GM23338 (cell line): ENCODE measurements around the gene RIPOR3. TPM values are rescaled to one million over a fixed set of nuclear protein-coding genes. Genes with fewer than 3 reads are reported as not detected.
A peak's percentile ranks its signal among the peaks of the same experiment; 100 is the strongest.
"Not testable (repeated sequence)": the region's sequence is repeated elsewhere in the genome, so short reads cannot be mapped to it uniquely, and the experiment has no call there.

Source experiments
- ATAC-seq: fragments of 200-7000 bp; cut with Tn5 transposase; 3 replicates; pipeline ENCODE4 v1.9.1; 2020
- DNase-seq: peaks from one replicate; pipeline ENCODE4 v3.0.0-alpha.2; 2015; ENCODE audit warnings: low spot score
- H2AFZ ChIP-seq: fragments of 200-600 bp; sonication (generic); 2 replicates; pipeline ENCODE4 v1.8.0; 2016; ENCODE audit warnings: antibody characterized with exemption, mild to moderate bottlenecking, moderate library complexity
- H3F3A ChIP-seq: fragments of 200-600 bp; sonication (generic); replicated peaks from 2 replicates; pipeline ENCODE4 v1.8.0; 2017; ENCODE audit warnings: antibody characterized with exemption, mixed run types, low read depth
- H3K27ac ChIP-seq: fragments of 200-600 bp; sonication (generic); 2 replicates; pipeline ENCODE4 v1.6.1; 2016; ENCODE audit warnings: low read depth
- H3K27me3 ChIP-seq: fragments of 200-600 bp; sonication (generic); 2 replicates; pipeline ENCODE4 v1.8.0; 2016; ENCODE audit warnings: mild to moderate bottlenecking, mixed run types, moderate library complexity; ENCODE audit not compliant: insufficient read depth
- H3K36me3 ChIP-seq: fragments of 200-600 bp; sonication (generic); 2 replicates; pipeline ENCODE4 v1.8.0; 2016; ENCODE audit warnings: mild to moderate bottlenecking; ENCODE audit not compliant: insufficient read depth
- H3K4me1 ChIP-seq: fragments of 200-600 bp; sonication (generic); 2 replicates; pipeline ENCODE4 v1.8.0; 2016; ENCODE audit warnings: mild to moderate bottlenecking, moderate library complexity; ENCODE audit not compliant: insufficient read depth
- H3K4me2 ChIP-seq: fragments of 200-600 bp; sonication (generic); 2 replicates; pipeline ENCODE4 v1.7.1; 2017; ENCODE audit warnings: mixed run types
- H3K4me3 ChIP-seq: fragments of 200-600 bp; sonication (generic); 2 replicates; pipeline ENCODE4 v1.6.1; 2016; ENCODE audit warnings: mixed run types
- H3K79me2 ChIP-seq: fragments of 200-600 bp; sonication (generic); replicated peaks from 2 replicates; pipeline ENCODE4 v1.8.0; 2017; ENCODE audit warnings: mild to moderate bottlenecking; ENCODE audit not compliant: insufficient read depth
- H3K9me2 ChIP-seq: fragments of 200-600 bp; sonication (generic); 2 replicates; pipeline ENCODE4 v1.8.0; 2017; ENCODE audit not compliant: insufficient read depth
- H4K20me1 ChIP-seq: fragments of 200-600 bp; sonication (generic); replicated peaks from 2 replicates; pipeline ENCODE4 v1.8.0; 2017; ENCODE audit warnings: mild to moderate bottlenecking; ENCODE audit not compliant: insufficient read depth
- H3K27ac Mint-ChIP-seq: 2 replicates; pipeline ENCODE4 v1.8.0; 2020; ENCODE audit warnings: inconsistent platforms, mild to moderate bottlenecking, moderate library complexity, mixed read lengths
- H3K27me3 Mint-ChIP-seq: 3 replicates; pipeline ENCODE4 v1.8.0; 2022; ENCODE audit warnings: low read depth, mild to moderate bottlenecking, moderate library complexity, mixed read lengths, inconsistent platforms; ENCODE audit not compliant: insufficient read depth, poor library complexity
- H3K36me3 Mint-ChIP-seq: 3 replicates; pipeline ENCODE4 v1.8.0; 2021; ENCODE audit warnings: low read depth, mild to moderate bottlenecking, inconsistent platforms, moderate library complexity, mixed read lengths
- H3K4me1 Mint-ChIP-seq: 3 replicates; pipeline ENCODE4 v1.8.0; 2020; ENCODE audit warnings: mild to moderate bottlenecking, inconsistent platforms, mixed read lengths
- H3K4me3 Mint-ChIP-seq: 3 replicates; pipeline ENCODE4 v1.8.0; 2021; ENCODE audit warnings: moderate library complexity, mild to moderate bottlenecking, inconsistent platforms, mixed read lengths
- H3K9me3 Mint-ChIP-seq: 3 replicates; pipeline ENCODE4 v1.8.0; 2020; ENCODE audit warnings: moderate library complexity, mild to moderate bottlenecking, inconsistent platforms, mixed read lengths
- CREB1 ChIP-seq: fragments of 250-450 bp; sonication (Bioruptor Pico); IDR thresholded peaks from 2 replicates; pipeline ENCODE4 v1.5.0; 2020; ENCODE audit warnings: low read depth, mild to moderate bottlenecking, moderate library complexity
- CTCF ChIP-seq, 2 experiments: fragments of 200-600 bp in 1 of 2; sonication (generic) in 1 of 2; conservative IDR thresholded peaks; 2 replicates each; pipeline versions ENCODE4 v1.5.1 to v1.6.1; 2016 to 2017; ENCODE audit warnings: antibody characterized with exemption in 2 of 2, low read depth in 2 of 2, mild to moderate bottlenecking in 2 of 2, moderate library complexity in 1 of 2
- EZH2 ChIP-seq: fragments of 200-600 bp; sonication (generic); IDR thresholded peaks from one replicate; pipeline ENCODE4 v1.8.0; 2017; ENCODE audit warnings: antibody characterized with exemption, mild to moderate bottlenecking, low read depth; ENCODE audit not compliant: unreplicated experiment
- EZH2phosphoT487 ChIP-seq: fragments of 200-600 bp; sonication (generic); IDR thresholded peaks from one replicate; pipeline ENCODE4 v1.8.1; 2018; ENCODE audit warnings: antibody characterized with exemption; ENCODE audit not compliant: unreplicated experiment
- JUNB ChIP-seq: IDR thresholded peaks from one replicate; pipeline ENCODE4 v1.6.1; 2016; ENCODE audit warnings: antibody characterized with exemption; ENCODE audit not compliant: unreplicated experiment
- NANOG ChIP-seq: IDR thresholded peaks from 2 replicates; pipeline ENCODE4 v1.6.1; 2016; ENCODE audit warnings: antibody characterized with exemption, borderline replicate concordance
- POLR2AphosphoS5 ChIP-seq: IDR thresholded peaks from 2 replicates; pipeline ENCODE4 v1.6.1; 2016; ENCODE audit warnings: antibody characterized with exemption, low read depth
- ZNF114 ChIP-seq: fragments of 250-450 bp; sonication (Bioruptor Pico); IDR thresholded peaks from 2 replicates; pipeline ENCODE4 v1.5.0; 2020; ENCODE audit warnings: mild to moderate bottlenecking, moderate library complexity
- ZNF331 ChIP-seq: fragments of 250-450 bp; sonication (Bioruptor Pico); IDR thresholded peaks from 2 replicates; pipeline ENCODE4 v1.5.0; 2020; ENCODE audit warnings: low read depth, mild to moderate bottlenecking, moderate library complexity
- polyA plus RNA-seq: library from polyadenylated mRNA; unstranded; fragments of >200 nt; fragmentation: Nextera tagmentation; extraction: Ambion mirVana; gene quantifications from 2 replicates; pipeline ENCODE4 v1.2.1, GENCODE V29; 2016
- total RNA-seq: library from RNA; depleted of rRNA; stranded (reverse); fragments of >200 nt; shearing (Covaris generic); gene quantifications from 2 replicates; pipeline ENCODE4 v1.2.3, GENCODE V29; 2014
- TF ChIP-seq, protein P1 (sequence below): fragments of 250-450 bp; sonication (Bioruptor Pico); IDR thresholded peaks from 2 replicates; pipeline ENCODE4 v1.5.0; 2020; ENCODE audit warnings: mild to moderate bottlenecking, moderate library complexity
- TF ChIP-seq, protein P2 (sequence below): IDR thresholded peaks from 2 replicates; pipeline ENCODE4 v1.6.1; 2016; ENCODE audit warnings: antibody characterized with exemption

Gene RIPOR3
- total and polyA plus RNA-seq, 2 experiments from 2014 or later = 4.9 to 6.3 TPM

DNA sequence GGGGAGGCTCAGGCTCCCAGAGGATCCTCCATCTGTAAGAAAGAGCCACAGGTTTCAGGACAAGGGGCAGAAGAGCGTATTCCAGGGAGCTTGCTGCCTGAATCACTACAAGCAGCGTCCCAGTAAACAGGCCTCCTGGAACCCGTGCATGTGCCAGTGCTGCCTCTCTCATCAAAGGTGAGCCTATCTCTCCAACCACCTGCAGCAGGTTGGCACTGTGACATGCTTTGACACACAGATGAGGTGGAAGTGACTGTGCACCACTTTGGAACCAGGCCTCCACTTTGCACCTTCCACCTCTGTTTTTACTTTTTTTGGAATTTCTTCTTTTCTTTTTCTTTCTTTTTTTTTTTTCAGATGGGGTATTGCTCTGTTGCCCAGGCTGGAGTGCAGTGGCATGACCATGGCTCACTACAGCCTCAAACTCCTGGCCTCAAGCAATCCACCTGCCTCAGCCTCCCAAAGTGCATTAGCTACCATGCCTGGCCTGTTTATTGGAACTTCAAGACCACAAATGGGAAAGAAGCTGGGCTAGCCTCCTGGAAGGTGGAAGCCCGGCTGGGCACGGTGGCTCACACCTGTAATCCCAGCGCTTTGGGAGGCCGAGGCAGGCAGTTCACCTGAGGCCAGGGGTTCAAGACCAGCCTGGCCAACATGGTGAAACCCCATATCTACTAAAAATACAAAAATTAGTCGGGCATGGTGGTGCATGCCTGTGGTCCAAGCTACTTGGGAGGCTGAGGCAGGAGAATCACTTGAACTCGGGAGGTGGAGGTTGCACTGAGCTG lies 12.5 kb upstream of the RIPOR3 start:
- ATAC-seq, H3K4me1 ChIP-seq, H3K27me3 ChIP-seq, DNase-seq, H3K4me3 ChIP-seq, H3K79me2 ChIP-seq, H3F3A ChIP-seq, H3K4me3 Mint-ChIP-seq, H3K36me3 Mint-ChIP-seq, H3K9me3 Mint-ChIP-seq, H3K9me2 ChIP-seq, H3K4me2 ChIP-seq, H3K36me3 ChIP-seq, H3K27ac Mint-ChIP-seq, H4K20me1 ChIP-seq: not testable (repeated sequence)
- H3K4me1 Mint-ChIP-seq = peaks cover 18% of the 10 kb centered on the region
- peak overlapping the region; percentile 50; the same call in 1 of the 2 replicates for H3K27ac ChIP-seq
- peaks cover 22% of the 10 kb centered on the region for H3K27me3 Mint-ChIP-seq
- H2AFZ ChIP-seq = peak overlapping the region; percentile 76

GRCh38 chr20:50701041-50701963 lies 10.0 kb upstream of the RIPOR3 start:
- Mint-ChIP-seq H3K4me3 (no peak overlapping the region), H3K36me3 (no peaks in the 10 kb centered on the region), H3K27ac (no peak overlapping the region), H3K4me1 (peaks cover 18% of the 10 kb centered on the region), H3K27me3 (peaks cover 20% of the 10 kb centered on the region), H3K9me3 (no peaks in the 10 kb centered on the region; the same call in 2 of the 3 replicates)
- H3F3A ChIP-seq = no peaks in the 10 kb centered on the region
- H2AFZ ChIP-seq = peak overlapping the region; percentile 84; the same call in 1 of the 2 replicates
- no peaks in the 10 kb centered on the region for H4K20me1 ChIP-seq
- H3K4me3 ChIP-seq = no peak overlapping the region
- H3K27ac ChIP-seq = no peak overlapping the region
- ATAC-seq = no peak
- H3K79me2 ChIP-seq = no peaks in the 10 kb centered on the region
- no peak overlapping the region for H3K4me2 ChIP-seq
- H3K36me3 ChIP-seq = no peaks in the 10 kb centered on the region
- DNase-seq = no peak
- H3K9me2 ChIP-seq = no peaks in the 10 kb centered on the region
- TF ChIP-seq, protein P1, sequence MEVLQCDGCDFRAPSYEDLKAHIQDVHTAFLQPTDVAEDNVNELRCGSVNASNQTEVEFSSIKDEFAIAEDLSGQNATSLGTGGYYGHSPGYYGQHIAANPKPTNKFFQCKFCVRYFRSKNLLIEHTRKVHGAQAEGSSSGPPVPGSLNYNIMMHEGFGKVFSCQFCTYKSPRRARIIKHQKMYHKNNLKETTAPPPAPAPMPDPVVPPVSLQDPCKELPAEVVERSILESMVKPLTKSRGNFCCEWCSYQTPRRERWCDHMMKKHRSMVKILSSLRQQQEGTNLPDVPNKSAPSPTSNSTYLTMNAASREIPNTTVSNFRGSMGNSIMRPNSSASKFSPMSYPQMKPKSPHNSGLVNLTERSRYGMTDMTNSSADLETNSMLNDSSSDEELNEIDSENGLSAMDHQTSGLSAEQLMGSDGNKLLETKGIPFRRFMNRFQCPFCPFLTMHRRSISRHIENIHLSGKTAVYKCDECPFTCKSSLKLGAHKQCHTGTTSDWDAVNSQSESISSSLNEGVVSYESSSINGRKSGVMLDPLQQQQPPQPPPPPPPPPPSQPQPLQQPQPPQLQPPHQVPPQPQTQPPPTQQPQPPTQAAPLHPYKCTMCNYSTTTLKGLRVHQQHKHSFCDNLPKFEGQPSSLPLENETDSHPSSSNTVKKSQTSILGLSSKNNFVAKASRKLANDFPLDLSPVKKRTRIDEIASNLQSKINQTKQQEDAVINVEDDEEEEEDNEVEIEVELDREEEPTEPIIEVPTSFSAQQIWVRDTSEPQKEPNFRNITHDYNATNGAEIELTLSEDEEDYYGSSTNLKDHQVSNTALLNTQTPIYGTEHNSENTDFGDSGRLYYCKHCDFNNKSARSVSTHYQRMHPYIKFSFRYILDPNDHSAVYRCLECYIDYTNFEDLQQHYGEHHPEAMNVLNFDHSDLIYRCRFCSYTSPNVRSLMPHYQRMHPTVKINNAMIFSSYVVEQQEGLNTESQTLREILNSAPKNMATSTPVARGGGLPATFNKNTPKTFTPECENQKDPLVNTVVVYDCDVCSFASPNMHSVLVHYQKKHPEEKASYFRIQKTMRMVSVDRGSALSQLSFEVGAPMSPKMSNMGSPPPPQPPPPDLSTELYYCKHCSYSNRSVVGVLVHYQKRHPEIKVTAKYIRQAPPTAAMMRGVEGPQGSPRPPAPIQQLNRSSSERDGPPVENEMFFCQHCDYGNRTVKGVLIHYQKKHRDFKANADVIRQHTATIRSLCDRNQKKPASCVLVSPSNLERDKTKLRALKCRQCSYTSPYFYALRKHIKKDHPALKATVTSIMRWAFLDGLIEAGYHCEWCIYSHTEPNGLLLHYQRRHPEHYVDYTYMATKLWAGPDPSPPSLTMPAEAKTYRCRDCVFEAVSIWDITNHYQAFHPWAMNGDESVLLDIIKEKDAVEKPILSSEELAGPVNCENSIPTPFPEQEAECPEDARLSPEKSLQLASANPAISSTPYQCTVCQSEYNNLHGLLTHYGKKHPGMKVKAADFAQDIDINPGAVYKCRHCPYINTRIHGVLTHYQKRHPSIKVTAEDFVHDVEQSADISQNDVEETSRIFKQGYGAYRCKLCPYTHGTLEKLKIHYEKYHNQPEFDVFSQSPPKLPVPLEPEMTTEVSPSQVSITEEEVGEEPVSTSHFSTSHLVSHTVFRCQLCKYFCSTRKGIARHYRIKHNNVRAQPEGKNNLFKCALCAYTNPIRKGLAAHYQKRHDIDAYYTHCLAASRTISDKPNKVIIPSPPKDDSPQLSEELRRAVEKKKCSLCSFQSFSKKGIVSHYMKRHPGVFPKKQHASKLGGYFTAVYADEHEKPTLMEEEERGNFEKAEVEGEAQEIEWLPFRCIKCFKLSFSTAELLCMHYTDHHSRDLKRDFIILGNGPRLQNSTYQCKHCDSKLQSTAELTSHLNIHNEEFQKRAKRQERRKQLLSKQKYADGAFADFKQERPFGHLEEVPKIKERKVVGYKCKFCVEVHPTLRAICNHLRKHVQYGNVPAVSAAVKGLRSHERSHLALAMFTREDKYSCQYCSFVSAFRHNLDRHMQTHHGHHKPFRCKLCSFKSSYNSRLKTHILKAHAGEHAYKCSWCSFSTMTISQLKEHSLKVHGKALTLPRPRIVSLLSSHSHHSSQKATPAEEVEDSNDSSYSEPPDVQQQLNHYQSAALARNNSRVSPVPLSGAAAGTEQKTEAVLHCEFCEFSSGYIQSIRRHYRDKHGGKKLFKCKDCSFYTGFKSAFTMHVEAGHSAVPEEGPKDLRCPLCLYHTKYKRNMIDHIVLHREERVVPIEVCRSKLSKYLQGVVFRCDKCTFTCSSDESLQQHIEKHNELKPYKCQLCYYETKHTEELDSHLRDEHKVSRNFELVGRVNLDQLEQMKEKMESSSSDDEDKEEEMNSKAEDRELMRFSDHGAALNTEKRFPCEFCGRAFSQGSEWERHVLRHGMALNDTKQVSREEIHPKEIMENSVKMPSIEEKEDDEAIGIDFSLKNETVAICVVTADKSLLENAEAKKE (CRISPR knock-in tag) = no peak
- TF ChIP-seq ZNF114 (CRISPR knock-in tag) (no peak), NANOG (no peak), ZNF331 (CRISPR knock-in tag) (no peak), CTCF (conservative IDR thresholded peaks at IDR 0.05; ENCODE audit: low read depth in 2 of 2) (no peak), EZH2 (no peak), EZH2phosphoT487 (no peak), POLR2AphosphoS5 (no peak), CREB1 (CRISPR knock-in tag) (no peak), JUNB (no peak)
- TF ChIP-seq, protein P2, sequence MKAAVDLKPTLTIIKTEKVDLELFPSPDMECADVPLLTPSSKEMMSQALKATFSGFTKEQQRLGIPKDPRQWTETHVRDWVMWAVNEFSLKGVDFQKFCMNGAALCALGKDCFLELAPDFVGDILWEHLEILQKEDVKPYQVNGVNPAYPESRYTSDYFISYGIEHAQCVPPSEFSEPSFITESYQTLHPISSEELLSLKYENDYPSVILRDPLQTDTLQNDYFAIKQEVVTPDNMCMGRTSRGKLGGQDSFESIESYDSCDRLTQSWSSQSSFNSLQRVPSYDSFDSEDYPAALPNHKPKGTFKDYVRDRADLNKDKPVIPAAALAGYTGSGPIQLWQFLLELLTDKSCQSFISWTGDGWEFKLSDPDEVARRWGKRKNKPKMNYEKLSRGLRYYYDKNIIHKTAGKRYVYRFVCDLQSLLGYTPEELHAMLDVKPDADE = no peak
- no peaks in the 10 kb centered on the region for H3K27me3 ChIP-seq
- H3K4me1 ChIP-seq = peaks cover 5% of the 10 kb centered on the region; the same call in 1 of the 2 replicates
